HCT116 (cell line): ENCODE data around the gene REG1B. TPM values are rescaled to one million over a fixed set of nuclear protein-coding genes. Genes with fewer than 3 reads are reported as not detected.

Experiments used
- ATAC-seq: fragments of 200-7000 bp; cut with Tn5 transposase; 2 replicates; pipeline ENCODE4 v1.9.1; 2020; ENCODE audit warnings: mild to moderate bottlenecking, moderate library complexity
- BruUV-seq: library from RNA; stranded (reverse); fragments of 400-500 nt; replicated peaks from 2 replicates; lab custom pipeline; 2021; lab: Mats Ljungman, UMichigan
- CTCF ChIA-PET: fragments of 300-600 bp; sonication (Branson Sonifier 250); formaldehyde crosslinking; loops from one replicate; lab custom pipeline; 2021; ENCODE audit warnings: antibody characterized with exemption; lab: Charles Lee
- POLR2A ChIA-PET: fragments of 300-600, 350-600 bp; sonication (Branson Sonifier 250); formaldehyde crosslinking; loops from one replicate; lab custom pipeline; 2021; ENCODE audit warnings: antibody characterized with exemption; lab: Charles Lee
- RAD21 ChIA-PET, 2 experiments: fragments of 300-600 bp; sonication (Branson Sonifier 250); formaldehyde crosslinking; loops; one replicate each; lab custom pipeline; 2023; ENCODE audit warnings: low total read pairs in 2 of 2; ENCODE audit not compliant: uncharacterized antibody in 2 of 2, unreplicated experiment in 2 of 2, low non-redundant PET in 1 of 2; lab: Charles Lee
- DNase-seq: peaks from one replicate; pipeline ENCODE4 v3.0.0-alpha.2; 2010; ENCODE audit warnings: low read depth, low spot score
- H2AFZ ChIP-seq: fragments of 200-600 bp; shearing (Covaris generic), sonication (generic); 2 replicates; pipeline ENCODE4 v1.6.1; 2017; ENCODE audit warnings: low read depth, mixed run types, mixed read lengths, antibody characterized with exemption, low read length; ENCODE audit not compliant: poor library complexity, severe bottlenecking
- H3K27ac ChIP-seq: 2 replicates; pipeline ENCODE4 v1.5.1; 2012; ENCODE audit warnings: low read depth, low read length
- H3K27me3 ChIP-seq: fragments of 200-600 bp; sonication (generic); 2 replicates; pipeline ENCODE4 v1.6.1; 2016; ENCODE audit warnings: mixed run types, low read length, mixed read lengths; ENCODE audit not compliant: insufficient read depth
- H3K36me3 ChIP-seq, 2 experiments: fragments of 200-500 bp in 1 of 2; fragments of 200-600 bp in 1 of 2; sonication (Bioruptor generic) in 1 of 2; sonication (generic) in 1 of 2; 2 replicates each; pipeline versions ENCODE4 v1.5.1 to v1.6.1; 2014 to 2016; ENCODE audit warnings: low read length in 2 of 2, inconsistent platforms in 1 of 2, mixed read lengths in 1 of 2, mixed run types in 1 of 2; ENCODE audit not compliant: insufficient read depth in 2 of 2, control insufficient read depth in 1 of 2
- H3K4me1 ChIP-seq, 2 experiments: fragments of 200-600 bp in 1 of 2; sonication (generic) in 1 of 2; 2 replicates each; pipeline versions ENCODE4 v1.5.1 to v1.6.1; 2012 to 2017; ENCODE audit warnings: low read length in 2 of 2, inconsistent platforms in 1 of 2, mild to moderate bottlenecking in 1 of 2, mixed read lengths in 1 of 2, mixed run types in 1 of 2, moderate library complexity in 1 of 2; ENCODE audit not compliant: insufficient read depth in 2 of 2, control insufficient read depth in 1 of 2
- H3K4me2 ChIP-seq: fragments of 200-600 bp; sonication (generic); 2 replicates; pipeline ENCODE4 v1.6.1; 2017; ENCODE audit warnings: mixed run types, low read length, mixed read lengths
- H3K4me3 ChIP-seq, 2 experiments: fragments of 200-600 bp in 1 of 2; sonication (generic) in 1 of 2; replicated peaks in 1 of 2; 2 replicates each; pipeline ENCODE4 v1.5.1; 2011 to 2016; ENCODE audit warnings: low read length in 2 of 2, control low read depth in 1 of 2, low read depth in 1 of 2, mild to moderate bottlenecking in 1 of 2, mixed read lengths in 1 of 2, mixed run types in 1 of 2
- H3K79me2 ChIP-seq: fragments of 200-600 bp; sonication (generic); 2 replicates; pipeline ENCODE4 v1.6.1; 2017; ENCODE audit warnings: mild to moderate bottlenecking, mixed run types, low read length, moderate library complexity, mixed read lengths; ENCODE audit not compliant: insufficient read depth
- H3K9ac ChIP-seq: fragments of 200-600 bp; sonication (generic); 2 replicates; pipeline ENCODE4 v1.6.1; 2016; ENCODE audit warnings: low read length, mixed read lengths
- H3K9me2 ChIP-seq: fragments of 200-600 bp; sonication (generic), shearing (Covaris generic); 2 replicates; pipeline ENCODE4 v1.6.1; 2017; ENCODE audit warnings: mixed run types, mild to moderate bottlenecking, moderate library complexity; ENCODE audit not compliant: insufficient read depth
- H3K9me3 ChIP-seq, 2 experiments: fragments of 200-500 bp in 1 of 2; fragments of 200-600 bp in 1 of 2; sonication (Bioruptor generic) in 1 of 2; sonication (generic) in 1 of 2; 2 replicates each; pipeline ENCODE4 v1.6.1; 2014 to 2017; ENCODE audit warnings: low read length in 2 of 2, mixed read lengths in 2 of 2, inconsistent platforms in 1 of 2, low read depth in 1 of 2, mild to moderate bottlenecking in 1 of 2, mixed run types in 1 of 2, moderate library complexity in 1 of 2; ENCODE audit not compliant: control insufficient read depth in 1 of 2, insufficient read depth in 1 of 2
- H4K20me1 ChIP-seq: fragments of 200-600 bp; sonication (generic), shearing (Covaris generic); 2 replicates; pipeline ENCODE4 v1.6.1; 2017; ENCODE audit warnings: mixed run types, mild to moderate bottlenecking, moderate library complexity; ENCODE audit not compliant: insufficient read depth
- EGR1 ChIP-seq: IDR thresholded peaks from 2 replicates; pipeline ENCODE4 v1.6.1; 2012; ENCODE audit warnings: low read depth
- ELF1 ChIP-seq: IDR thresholded peaks from 2 replicates; pipeline ENCODE4 v1.6.1; 2012; ENCODE audit warnings: low read depth, borderline replicate concordance
- EZH2phosphoT487 ChIP-seq: fragments of 200-600 bp; IDR thresholded peaks from 2 replicates; pipeline ENCODE4 v1.6.1; 2018; ENCODE audit warnings: antibody characterized with exemption, borderline replicate concordance
- JUND ChIP-seq: IDR thresholded peaks from 2 replicates; pipeline ENCODE4 v1.6.1; 2012
- POLR2A ChIP-seq: IDR thresholded peaks from 2 replicates; pipeline ENCODE4 v1.7.0; 2011; ENCODE audit warnings: borderline replicate concordance; ENCODE audit not compliant: insufficient read depth, insufficient read length; ENCODE audit errors: extremely low read depth
- SIN3A ChIP-seq: IDR thresholded peaks from 2 replicates; pipeline ENCODE4 v1.6.1; 2012; ENCODE audit warnings: low read depth
- intact Hi-C: fragments of 100-400 bp; cut with micrococcal nuclease; formaldehyde crosslinking; loops from 2 replicates; pipeline ENCODE4 v1.10.0; 2022
- total RNA-seq: library from RNA; stranded (reverse); gene quantifications from one replicate; pipeline ENCODE4 v1.2.1, GENCODE V29; 2021; ENCODE audit not compliant: unreplicated experiment
- TF ChIP-seq, protein P1 (sequence below), 3 experiments: fragments of 200-600 bp in 1 of 3; sonication (generic) in 1 of 3; IDR thresholded peaks in 2 of 3; conservative IDR thresholded peaks in 1 of 3; 2 replicates each; pipeline ENCODE4 v1.5.1; 2012 to 2017; ENCODE audit warnings: low read depth in 2 of 3, low read length in 2 of 3, antibody characterized with exemption in 1 of 3, borderline replicate concordance in 1 of 3, control low read depth in 1 of 3, mild to moderate bottlenecking in 1 of 3, mixed read lengths in 1 of 3, mixed run types in 1 of 3, moderate library complexity in 1 of 3; ENCODE audit not compliant: insufficient read depth in 1 of 3

Gene REG1B
- total RNA-seq, 1 experiment from 2014 or later, result 4.2 TPM

DNA sequence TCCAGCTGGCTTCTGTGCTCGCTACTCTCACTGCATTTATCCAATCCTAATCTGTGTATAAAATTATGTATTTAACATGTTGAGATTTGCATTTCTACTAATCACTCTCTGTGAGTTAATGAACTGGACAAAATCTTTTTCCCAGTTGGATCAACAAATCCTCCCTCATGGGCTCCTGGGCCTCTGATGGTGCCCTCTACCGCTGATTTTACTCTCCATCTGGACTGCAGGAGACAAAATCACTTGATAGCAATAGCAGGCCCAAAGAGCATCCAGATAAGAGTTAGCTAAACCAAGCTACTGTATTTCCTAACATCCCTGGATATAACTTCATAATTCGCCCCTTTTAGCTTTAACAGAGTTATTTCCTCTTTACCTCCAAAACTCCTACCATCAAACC is 47.8 kb downstream of the REG1B start:
- TF ChIP-seq EZH2phosphoT487, result no peak
- TF ChIP-seq EGR1, result no peak
- TF ChIP-seq ELF1, result no peak
- TF ChIP-seq, protein P1, sequence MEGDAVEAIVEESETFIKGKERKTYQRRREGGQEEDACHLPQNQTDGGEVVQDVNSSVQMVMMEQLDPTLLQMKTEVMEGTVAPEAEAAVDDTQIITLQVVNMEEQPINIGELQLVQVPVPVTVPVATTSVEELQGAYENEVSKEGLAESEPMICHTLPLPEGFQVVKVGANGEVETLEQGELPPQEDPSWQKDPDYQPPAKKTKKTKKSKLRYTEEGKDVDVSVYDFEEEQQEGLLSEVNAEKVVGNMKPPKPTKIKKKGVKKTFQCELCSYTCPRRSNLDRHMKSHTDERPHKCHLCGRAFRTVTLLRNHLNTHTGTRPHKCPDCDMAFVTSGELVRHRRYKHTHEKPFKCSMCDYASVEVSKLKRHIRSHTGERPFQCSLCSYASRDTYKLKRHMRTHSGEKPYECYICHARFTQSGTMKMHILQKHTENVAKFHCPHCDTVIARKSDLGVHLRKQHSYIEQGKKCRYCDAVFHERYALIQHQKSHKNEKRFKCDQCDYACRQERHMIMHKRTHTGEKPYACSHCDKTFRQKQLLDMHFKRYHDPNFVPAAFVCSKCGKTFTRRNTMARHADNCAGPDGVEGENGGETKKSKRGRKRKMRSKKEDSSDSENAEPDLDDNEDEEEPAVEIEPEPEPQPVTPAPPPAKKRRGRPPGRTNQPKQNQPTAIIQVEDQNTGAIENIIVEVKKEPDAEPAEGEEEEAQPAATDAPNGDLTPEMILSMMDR (IDR thresholded peaks at IDR 0.05 in 2 of 3, conservative IDR thresholded peaks at IDR 0.05 in 1 of 3; ENCODE audit: borderline replicate concordance in 1 of 3, insufficient read depth in 1 of 3, low read depth in 2 of 3, low read length in 2 of 3), result no peak
- no peak for TF ChIP-seq SIN3A
- no peak for TF ChIP-seq JUND
- TF ChIP-seq POLR2A, result no peak
- intact Hi-C loops, result no loop called here
- H3K4me3 ChIP-seq, result no peak overlapping the region
- H3K9ac ChIP-seq, result no peak overlapping the region
- ATAC-seq (no peak), DNase-seq (no peak)
- no peaks in the 10 kb centered on the region; the same call in 1 of the 2 replicates for H4K20me1 ChIP-seq
- no peaks in the 10 kb centered on the region for H3K79me2 ChIP-seq
- no peaks in the 10 kb centered on the region for H3K9me2 ChIP-seq
- H3K9me3 ChIP-seq, result peaks cover 7 to 21% of the 10 kb centered on the region in 2 experiments; a peak in 2 of 4 replicates
- no peak overlapping the region for H2AFZ ChIP-seq
- ChIA-PET RAD21 (no interaction called here), POLR2A (no interaction called here), CTCF (no interaction called here)
- no peaks in the 10 kb centered on the region for H3K4me1 ChIP-seq
- H3K27ac ChIP-seq, result no peak overlapping the region
- H3K4me2 ChIP-seq, result no peak overlapping the region
- H3K27me3 ChIP-seq, result no peaks in the 10 kb centered on the region
- no peaks in the 10 kb centered on the region for H3K36me3 ChIP-seq
- BruUV-seq, result no TSS peak

Other genes starting within 250 kb of the REG1B start
- 0.86 TPM for gene REG3G, start 62.3 kb downstream of the REG1B start, total RNA-seq
- gene REG1A, start 32.5 kb upstream of the REG1B start, total RNA-seq, result 5.2 TPM
- gene REG3A, start 71.8 kb upstream of the REG1B start, total RNA-seq, result not detected